Measurements from ENCODE around the gene ZIC4. TPM values are rescaled to one million over a fixed set of nuclear protein-coding genes. Genes with fewer than 3 reads are reported as not detected.

ZIC4 gene
- total and polyA plus RNA-seq, 2 of the 4 experiments (the other 2 are of a cell fraction), result not detected

- DNase-seq, result no peak
- H2AK9ac ChIP-seq (replicated peaks; ENCODE audit: low read depth, low read length, poor library complexity), result no peak overlapping the region
- POLR2A ChIA-PET (ENCODE audit: unreplicated experiment), result no interaction called here
- no peaks in the 10 kb centered on the region for H4K20me1 ChIP-seq (ENCODE audit: insufficient read depth, low read length)
- H3K4me1 ChIP-seq (ENCODE audit: control insufficient read depth, insufficient read depth, low read length), result no peaks in the 10 kb centered on the region
- H2BK5ac ChIP-seq (ENCODE audit: low read depth, low read length, poor library complexity, severe bottlenecking), result no peak overlapping the region
- no peak for ATAC-seq (ENCODE audit: low read depth)
- H3K27ac ChIP-seq (ENCODE audit: insufficient read depth, low read length), result no peak overlapping the region
- in situ Hi-C loops (cut with MboI; ENCODE audit: low sequenced_read_pairs), result no loop called here
- no peak overlapping the region for H2AFZ ChIP-seq (replicated peaks; ENCODE audit: low read length, poor library complexity)
- no peak overlapping the region for H3K23ac ChIP-seq (ENCODE audit: low read depth, low read length)
- no peak overlapping the region for H2BK120ac ChIP-seq (ENCODE audit: low read depth, low read length)
- H3K27me3 ChIP-seq (ENCODE audit: control insufficient read depth, insufficient read depth, low read length), result peaks cover 22% of the 10 kb centered on the region
- H4K91ac ChIP-seq (ENCODE audit: insufficient read depth, low read depth, low read length), result no peak overlapping the region
- no peak for TF ChIP-seq SMC3 (IDR thresholded peaks at IDR 0.05; ENCODE audit: low read depth, low read length)
- TF ChIP-seq MAFK (IDR thresholded peaks at IDR 0.05; ENCODE audit: low read depth, low read length), result no peak
- no peak for TF ChIP-seq FOS (IDR thresholded peaks at IDR 0.05; ENCODE audit: low read depth, low read length)
- no peak for TF ChIP-seq RFX5 (IDR thresholded peaks at IDR 0.05; ENCODE audit: low read depth, low read length)
- no peak for TF ChIP-seq BHLHE40 (IDR thresholded peaks at IDR 0.05; ENCODE audit: low read depth, low read length)
- no peak for TF ChIP-seq CTCF (conservative IDR thresholded peaks at IDR 0.05; ENCODE audit: low read depth, low read length)
- H3K9ac ChIP-seq (ENCODE audit: low read depth, low read length), result no peak overlapping the region
- H3K9me1 ChIP-seq (ENCODE audit: insufficient read depth, low read length), result no peaks in the 10 kb centered on the region
- no peak overlapping the region for H3K14ac ChIP-seq (replicated peaks; ENCODE audit: low read depth, low read length)
- H3K79me1 ChIP-seq (ENCODE audit: low read depth in 1 of 2, low read length in 2 of 2), result no peaks in the 10 kb centered on the region
- H2AK5ac ChIP-seq (ENCODE audit: low read depth, low read length), result no peak overlapping the region
- no peak overlapping the region for H2BK15ac ChIP-seq (ENCODE audit: low read depth, low read length)
- no TSS peak for BruUV-seq (replicated peaks)
- H3K56ac ChIP-seq (ENCODE audit: extremely low read depth, insufficient read depth, low read length), result no peak overlapping the region
- peaks cover 3% of the 10 kb centered on the region; the same call in 1 of the 2 replicates for H3K9me3 ChIP-seq (ENCODE audit: control insufficient read depth, insufficient read depth, low read length)
- no peak overlapping the region for H4K8ac ChIP-seq (ENCODE audit: low read depth in 2 of 2, low read length in 2 of 2)
- CTCF ChIA-PET, result no interaction called here
- WGBS, 2 experiments (ENCODE audit: extremely low coverage in 2 of 2, insufficient read length in 1 of 2), result no CpG with 5 or more reads among the region's 2 CpGs
- no peak overlapping the region for H3K4ac ChIP-seq (ENCODE audit: low read depth, low read length)
- H3K18ac ChIP-seq (ENCODE audit: low read depth, low read length), result no peak overlapping the region
- H3K4me2 ChIP-seq (ENCODE audit: low read depth, low read length), result no peak overlapping the region
- dilution Hi-C loops (cut with HindIII; ENCODE audit: low sequenced_read_pairs, unreplicated experiment), result no loop called here
- intact Hi-C loops (cut with micrococcal nuclease), result no loop called here
- no peak overlapping the region for H4K5ac ChIP-seq (ENCODE audit: low read depth, low read length)
- no peak overlapping the region for H3K4me3 ChIP-seq (ENCODE audit: insufficient read depth, low read depth, low read length)
- H2BK20ac ChIP-seq (ENCODE audit: low read depth, low read length), result no peak overlapping the region
- no peaks in the 10 kb centered on the region for H3K36me3 ChIP-seq (ENCODE audit: control insufficient read depth, insufficient read depth, low read length)
Measured at GRCh38 chr3:147351301-147351700, 55.0 kb downstream of the ZIC4 start.
